Measurements from ENCODE around the gene MACROD2. TPM values are rescaled to one million over a fixed set of nuclear protein-coding genes. Genes with fewer than 3 reads are reported as not detected.
"Not testable (repeated sequence)": the region's sequence is repeated elsewhere in the genome, so short reads cannot be mapped to it uniquely, and the experiment has no call there.

Gene MACROD2
- polyA plus RNA-seq, 5 donors: 5.3 to 8.3 (median 8.1) TPM

DNA sequence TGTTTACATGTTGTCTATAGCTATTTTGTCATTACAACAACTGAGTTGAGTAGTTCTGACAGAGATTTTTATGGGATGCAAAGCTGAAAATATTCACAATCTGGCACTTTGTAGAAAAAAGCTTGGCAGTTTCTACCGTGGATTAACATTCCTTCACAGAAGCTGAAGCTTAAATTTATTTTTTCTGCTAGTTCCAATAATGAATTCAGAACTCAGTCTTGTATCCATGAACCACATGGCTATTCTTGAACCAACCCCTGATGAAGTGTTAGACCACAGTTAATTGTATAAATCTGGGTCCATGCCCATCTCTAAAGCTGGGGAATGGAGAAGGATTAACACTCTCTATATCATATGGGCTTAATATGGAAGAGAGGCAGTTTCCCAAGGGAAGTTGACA, 1085.9 kb downstream of the MACROD2 start:
- DNase-seq: peak; percentile 23 to 31

DNA sequence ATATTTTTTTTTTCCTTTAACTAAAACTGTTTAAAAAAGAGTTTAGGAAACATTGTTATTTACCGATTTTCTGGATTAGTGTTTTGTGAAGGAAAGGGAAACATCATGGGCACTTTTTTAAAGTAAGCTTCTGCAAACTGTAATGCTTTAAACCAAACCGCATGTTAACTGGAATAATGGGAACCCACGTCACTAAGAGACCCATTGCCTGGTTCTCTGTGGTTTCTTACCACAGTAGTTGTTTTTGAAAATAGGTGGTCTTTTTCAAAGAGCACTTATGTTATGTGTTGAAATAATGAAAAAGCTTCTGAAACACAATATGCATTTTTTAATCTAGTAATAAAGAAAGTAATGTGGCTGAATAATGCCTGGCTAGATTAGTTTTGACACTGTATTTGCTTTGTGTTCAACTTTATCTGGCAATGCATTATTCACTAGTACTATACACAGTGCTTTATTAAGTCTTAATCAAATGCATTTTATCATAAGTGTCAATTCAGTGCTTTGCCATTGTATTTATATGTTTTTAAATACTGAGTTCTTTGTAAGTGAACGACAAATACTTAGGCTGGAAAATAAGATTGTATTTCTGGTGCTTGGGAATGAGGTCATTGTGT, 1096.2 kb downstream of the MACROD2 start:
- DNase-seq: no peak

DNA sequence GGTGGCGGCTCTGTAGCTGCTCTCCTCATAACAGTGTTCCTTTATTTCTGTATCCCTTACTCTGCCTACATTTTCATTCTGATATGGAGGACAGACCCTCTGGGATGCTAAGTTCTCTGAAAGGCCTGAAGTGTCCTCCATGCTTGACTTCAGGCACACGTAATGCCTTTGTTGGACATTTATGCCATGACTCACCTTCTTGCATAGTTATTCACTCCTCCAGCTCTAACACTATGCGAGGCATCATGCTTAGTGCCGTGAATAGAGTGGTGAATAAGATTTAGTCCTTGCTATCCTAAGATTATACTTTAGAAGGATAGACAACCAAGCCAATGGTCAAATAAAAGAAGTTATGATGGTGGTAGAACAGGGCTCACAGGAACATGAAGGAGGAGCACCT, 1103.0 kb downstream of the MACROD2 start:
- DNase-seq: no peak

DNA sequence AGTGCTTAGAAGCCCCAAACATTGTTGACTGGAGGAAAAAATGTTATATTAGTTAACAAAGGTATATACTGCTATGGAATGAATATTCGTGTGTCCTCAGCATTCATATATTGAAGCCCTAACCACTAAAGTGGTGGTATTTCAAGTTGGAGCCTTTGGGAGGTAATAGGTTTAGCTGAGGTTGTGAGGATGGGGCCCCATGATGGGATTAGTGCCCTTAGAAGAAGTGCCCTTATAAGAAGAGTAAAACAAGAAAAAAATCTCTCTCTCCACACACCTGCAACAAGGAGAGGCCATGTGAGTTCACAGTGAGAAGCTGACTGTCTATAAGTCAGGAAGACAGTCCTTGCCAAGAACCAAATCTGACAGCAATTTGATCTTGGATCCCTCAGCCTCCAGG, 1103.8 kb downstream of the MACROD2 start:
- no peak for DNase-seq

DNA sequence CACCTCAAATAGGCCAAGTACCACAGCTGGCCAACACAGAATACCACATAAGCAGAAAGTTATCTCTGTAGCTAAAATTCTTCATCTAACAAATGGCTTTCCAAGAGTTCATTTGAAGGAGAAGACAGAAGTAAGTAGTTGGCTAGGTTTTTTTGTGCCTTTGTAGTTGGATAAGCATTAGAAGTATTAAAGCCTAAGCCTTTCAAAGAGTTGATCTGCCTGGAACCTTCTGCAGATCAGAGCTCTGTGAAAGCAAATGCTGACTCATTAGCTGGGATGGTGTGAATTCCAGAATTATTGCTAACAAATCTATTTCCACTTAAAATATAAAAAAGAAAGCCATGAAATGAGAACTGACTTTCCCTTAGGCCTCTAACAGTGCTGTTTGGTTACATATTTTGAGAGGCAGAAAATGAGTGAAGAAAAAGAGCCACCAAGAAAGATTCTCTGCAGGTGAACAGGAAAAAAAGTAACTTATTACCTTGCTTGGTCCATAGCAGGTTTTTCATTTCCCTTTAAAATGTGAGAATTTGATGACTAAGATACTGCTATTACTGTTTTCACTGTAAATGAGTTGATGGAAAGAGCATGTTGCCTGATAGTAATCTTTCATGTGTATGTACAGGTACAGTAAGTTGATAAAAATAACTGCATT, 1105.3 kb downstream of the MACROD2 start:
- no peak for DNase-seq

DNA sequence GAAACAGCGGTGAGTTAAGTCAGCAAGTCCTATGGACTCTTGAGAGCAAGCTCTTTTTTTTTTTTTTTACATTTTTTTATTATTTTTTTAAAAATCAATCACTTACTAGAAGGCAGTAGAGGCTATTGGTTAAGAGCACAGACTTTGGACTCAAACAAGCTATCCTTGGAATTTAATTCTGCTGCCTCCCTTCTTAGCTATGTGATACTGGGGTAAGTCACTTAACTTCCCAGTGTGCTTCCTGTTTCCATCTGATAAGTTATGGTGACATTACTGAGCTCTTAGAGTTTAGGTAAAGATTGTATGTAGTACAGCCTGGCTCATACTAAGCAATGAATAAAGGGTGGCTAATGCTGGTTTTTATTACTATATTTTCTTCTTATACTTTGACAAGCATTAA, 1112.6 kb downstream of the MACROD2 start:
- DNase-seq: no peak

DNA sequence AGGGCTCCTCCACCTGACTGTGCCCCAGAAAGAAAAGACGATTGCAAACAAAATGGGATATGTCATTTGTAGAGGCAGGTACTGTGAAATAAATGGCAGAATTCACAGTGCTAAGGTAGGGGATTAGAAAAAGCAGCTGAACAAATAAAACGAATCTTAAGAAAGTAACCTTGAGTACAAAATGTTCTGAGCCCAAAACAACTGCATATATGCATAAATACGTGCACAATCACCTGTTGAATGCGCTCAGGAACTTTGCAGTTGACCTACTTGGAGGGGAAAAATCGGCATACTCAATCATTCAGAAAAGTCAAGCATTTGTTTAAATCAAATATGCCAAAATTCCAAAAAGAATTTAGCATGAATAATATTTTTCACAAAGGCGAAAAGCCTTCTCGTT, 1114.2 kb downstream of the MACROD2 start:
- no peak for DNase-seq

DNA sequence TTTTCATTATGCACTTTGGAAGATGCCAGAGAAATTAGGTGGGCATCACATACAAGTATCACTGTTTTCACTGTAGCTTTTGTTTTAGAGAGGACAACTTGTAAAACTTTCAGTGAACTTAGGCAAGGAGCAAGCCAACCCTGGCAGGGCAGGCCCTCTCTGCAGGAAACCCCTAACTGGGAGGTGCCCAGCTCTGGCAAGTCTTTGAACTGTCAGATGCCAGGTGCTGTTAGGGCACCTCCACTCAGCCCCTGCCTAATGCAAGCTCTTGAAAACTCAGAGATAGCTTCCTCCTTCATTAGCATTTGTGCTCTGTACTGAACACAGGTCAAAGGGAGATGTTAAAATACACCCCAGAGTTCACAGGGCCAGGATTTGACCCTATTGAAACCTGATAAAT, 1116.3 kb downstream of the MACROD2 start:
- no peak for DNase-seq

DNA sequence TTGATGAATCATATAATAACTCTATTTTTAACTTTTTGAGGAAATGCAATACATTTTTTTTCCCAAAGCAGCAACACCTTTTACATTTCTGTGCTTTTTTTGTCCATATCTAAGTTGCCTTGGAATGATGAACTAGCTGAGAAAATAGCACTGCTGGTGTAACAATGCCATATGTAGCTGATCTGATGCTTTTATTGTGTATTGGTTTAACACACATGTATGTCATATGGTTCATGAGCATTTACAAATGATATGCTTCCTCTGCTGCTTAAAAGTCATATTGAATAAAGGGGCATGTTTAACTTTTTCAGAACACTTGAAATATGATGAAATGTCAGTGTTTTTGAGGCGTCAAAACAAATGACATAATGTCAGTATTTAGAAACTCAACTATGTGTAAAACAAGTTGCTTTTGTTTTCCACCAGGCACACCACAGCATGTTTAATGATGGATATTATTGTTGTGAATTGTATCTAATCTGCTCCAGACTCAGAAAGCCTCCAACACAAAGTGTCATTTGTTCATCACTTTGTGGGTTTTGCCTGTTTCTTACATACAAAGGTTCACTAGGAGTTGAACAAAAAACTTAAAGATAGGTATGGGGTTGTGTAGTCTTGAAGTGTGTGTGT, 1117.9 kb downstream of the MACROD2 start:
- DNase-seq: no peak

DNA sequence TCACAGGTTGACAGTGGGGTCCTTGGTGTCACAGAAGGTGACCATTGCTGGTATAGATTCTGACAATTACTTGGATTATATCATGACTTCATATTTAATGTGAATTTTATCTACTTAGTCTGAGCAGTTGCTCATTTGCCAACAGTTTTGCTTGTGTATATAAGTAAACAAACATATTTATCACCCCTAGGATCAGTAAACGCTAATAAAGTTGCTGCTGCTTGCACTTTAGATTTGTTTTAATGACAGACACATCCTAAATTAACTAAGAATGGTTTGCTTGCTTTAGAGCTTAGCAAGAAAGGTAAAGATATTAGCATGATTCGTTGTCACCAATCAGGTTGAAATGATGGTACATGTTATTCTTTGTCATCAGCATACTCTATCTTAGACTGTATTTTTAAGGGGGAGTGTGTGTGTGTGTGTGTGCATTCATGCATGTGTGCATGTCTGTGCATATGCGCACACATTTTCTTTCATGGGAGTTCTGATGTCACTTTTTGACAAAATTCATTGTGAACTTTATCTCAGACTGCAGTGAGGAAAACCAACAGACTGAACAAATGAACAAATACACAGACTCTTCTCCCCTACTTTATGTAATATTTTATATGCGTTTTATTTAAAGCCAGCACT, 1124.7 kb downstream of the MACROD2 start:
- no peak for DNase-seq

DNA sequence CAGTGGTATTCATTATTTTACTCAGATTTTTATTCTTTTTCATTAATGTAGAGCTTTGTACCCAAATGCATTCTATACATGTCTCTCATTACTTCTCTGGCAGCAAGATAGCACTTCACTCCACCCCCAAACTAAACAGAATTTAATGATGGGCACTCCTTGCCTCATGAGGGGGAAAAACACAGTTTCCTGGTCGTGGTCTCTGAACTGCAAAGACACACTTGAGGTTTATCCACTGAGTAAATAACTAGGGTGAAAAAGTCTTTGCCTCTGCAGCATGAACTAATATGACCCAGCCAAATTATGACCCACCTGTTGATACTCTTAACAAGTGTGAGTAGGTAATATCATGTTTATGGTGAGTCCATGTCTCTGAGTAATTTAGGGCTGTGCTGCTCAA, 1127.3 kb downstream of the MACROD2 start:
- no peak for DNase-seq

DNA sequence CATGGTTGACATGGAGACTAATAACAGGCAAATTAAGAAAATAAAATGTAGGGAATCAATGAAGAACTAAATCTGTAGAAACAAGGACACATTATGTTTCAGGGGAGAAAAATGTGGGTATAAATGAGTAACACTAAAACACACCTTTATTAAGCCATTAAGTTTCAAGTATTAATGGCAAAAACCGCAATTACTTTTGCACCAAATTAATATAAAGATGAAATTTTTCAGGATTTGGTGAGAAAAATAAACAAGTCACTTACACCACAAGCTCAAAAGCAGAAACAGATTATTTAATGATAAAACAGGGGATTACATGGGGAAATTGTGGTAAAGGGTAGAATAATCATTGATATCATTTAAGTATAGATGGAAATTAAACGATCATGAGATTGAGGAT, 1135.9 kb downstream of the MACROD2 start:
- DNase-seq: no peak

DNA sequence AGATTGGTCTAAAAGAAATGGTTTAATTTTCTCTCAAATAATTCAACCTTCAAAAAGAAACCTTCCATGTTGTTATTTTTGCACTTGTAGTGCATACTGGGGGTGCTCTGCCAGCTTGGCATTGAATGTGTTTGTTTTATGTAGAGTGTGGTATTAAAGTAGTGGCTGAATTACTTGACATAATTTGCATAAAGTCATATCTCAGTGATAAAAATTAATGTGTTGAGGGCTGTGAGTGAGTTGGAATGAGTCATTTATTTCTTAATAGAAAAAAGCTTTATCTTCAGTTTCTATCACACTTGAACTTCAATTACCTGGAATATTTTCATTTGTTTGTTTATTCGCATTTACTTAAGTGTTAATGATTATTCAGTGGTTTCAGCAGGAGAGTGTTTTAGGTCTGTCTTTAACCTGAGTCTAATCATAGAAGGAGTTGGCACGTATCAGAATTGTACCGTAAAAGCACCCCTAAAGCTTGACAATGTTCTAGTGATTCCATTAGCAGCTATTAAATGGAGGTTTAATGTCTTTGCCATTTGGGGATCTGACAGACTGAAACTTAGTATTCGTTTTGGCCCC, 1143.3 kb downstream of the MACROD2 start:
- no peak for DNase-seq

DNA sequence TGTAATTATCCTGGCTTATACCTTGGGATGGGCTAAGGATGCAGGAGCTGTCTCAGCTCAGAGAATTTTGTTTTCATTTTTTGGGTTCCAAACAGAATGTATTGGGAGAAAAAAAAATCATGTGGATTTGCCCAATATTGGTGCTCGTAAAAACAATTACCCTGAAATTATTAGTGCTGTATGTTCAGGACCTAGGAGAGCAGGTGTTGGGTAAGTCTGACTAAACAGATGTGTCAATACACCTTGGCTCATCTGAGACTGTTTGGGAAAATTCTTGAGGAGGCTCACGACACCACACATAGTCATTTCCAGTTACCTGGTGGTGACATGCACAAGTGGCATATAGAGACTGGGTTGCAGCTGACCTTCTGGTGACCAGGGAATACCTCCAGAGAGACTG, 1144.2 kb downstream of the MACROD2 start:
- no peak for DNase-seq

DNA sequence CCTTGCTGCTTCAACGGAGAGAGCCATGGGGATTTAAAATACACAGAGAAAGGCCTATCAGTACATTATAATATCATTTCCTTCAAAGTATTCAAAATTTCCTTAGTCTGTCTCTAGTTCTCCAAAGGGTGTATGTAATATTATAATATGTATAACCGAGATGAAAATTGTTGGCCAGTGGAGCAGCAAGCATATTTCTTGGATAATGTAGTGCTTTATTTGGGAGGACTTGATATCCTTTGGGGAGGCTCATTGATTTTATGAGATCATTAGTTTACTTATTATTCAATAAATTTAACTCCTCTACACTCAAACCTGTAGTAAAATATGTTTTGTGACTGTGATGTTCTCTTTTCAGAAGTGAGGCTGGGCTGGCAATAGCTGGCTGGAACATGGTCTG, 1145.0 kb downstream of the MACROD2 start:
- no peak for DNase-seq

DNA sequence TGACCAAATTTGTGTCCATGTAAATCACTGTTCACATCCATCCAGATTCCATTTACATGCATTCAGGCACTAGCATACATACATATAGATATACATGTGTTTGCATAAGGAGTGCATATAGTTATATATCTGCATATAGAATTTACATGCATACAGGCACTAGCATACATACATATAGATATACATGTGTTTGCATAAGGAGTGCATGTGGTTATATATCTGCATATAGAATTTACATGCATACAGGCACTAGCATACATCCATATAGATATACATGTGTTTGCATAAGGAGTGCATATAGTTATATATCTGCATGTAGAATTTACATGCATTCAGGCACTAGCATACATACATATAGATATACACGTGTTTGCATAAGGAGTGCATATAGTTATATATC, 1145.6 kb downstream of the MACROD2 start:
- DNase-seq: not testable (repeated sequence)

DNA sequence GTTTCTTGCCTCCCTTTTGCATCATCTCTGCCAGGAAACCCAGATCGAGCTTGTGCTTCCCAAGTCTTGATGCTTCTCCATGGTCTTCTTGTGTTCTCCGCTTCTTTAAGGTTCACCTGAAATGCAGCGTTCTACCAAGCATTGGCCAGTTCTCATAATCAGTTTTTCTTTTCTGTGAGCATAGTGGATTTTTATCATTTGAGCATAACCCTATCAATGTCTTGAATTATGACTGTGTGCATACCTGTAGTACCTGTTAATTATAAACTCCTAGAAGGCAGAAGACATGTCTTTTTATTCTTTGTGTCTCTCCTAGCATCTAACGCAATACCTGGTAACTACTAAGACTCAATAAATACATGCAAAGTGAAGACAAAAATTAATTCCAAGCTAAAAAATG, 1146.5 kb downstream of the MACROD2 start:
- no peak for DNase-seq

DNA sequence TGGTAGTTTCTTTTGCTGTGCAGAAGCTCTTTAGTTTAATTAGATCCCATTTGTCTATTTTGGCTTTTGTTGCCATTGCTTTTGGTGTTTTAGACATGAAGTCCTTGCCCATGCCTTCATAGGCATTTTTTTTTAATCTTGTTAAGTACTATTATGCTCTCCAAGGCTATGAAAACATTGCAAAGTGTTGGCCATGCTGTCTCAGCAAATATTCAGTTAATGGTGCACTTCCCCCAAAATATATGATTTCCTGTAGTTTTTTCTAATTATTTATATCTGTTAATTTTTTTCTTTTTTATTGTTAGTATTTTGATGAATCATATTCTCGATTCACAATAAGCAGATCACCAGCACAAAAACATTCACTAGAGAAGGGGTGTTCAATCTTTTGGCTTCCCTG, 1148.2 kb downstream of the MACROD2 start:
- no peak for DNase-seq

DNA sequence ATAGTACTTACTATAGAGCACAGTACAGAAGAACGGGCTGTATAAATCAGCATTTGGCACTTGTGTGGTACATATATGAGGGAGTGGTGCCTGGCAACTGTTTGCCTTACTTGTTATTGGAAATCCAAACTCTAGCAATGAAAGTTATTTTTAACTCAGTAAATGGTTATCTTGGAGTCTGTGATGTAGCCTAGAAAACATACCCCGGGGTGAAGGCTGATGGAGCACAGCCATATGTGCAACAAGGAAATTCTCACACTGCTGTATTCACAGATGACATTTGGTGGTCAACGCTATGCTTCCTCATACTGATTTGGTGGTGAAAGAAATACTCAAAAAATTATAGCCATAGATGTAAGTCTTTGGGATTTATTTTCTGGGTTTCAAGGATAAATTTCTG, 1149.6 kb downstream of the MACROD2 start:
- DNase-seq: no peak

DNA sequence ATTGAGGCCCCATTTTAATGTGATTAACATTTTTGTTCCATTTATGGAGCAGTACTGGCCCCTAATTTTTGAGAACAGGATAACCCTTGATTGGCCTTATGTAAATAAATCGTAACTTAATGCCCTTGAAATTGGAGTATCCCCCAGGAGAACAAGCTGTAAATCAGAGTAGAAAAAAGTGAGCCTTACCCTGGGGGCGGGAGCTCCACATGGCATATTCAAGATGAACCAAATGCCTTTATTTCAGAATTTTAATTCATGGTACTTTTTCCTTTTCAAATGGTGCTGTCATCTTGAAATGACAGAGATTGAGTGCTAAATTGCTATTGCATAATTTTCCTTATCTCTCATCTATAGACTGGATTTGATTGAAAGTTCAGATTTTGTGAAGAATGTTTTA, 1151.6 kb downstream of the MACROD2 start:
- no peak for DNase-seq

DNA sequence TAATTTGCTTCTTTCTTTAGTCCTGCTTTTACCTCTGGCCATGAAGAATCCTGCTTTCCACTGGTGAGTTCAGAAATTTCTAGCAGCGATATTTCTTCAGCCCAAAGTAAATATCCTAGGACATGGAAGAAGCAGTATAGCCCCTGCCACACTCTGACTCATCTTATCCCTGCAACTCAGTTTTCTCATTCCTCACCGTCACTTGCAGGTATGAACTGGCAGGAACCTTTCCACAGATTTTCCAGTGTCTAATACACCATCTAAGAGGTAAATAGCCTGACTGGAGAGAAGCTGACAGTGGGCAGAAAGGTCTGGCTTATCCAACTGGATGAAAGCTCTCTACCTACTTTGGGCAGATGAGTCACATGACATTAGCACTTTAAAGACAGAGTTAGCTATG, 1158.8 kb downstream of the MACROD2 start:
- no peak for DNase-seq

DNA sequence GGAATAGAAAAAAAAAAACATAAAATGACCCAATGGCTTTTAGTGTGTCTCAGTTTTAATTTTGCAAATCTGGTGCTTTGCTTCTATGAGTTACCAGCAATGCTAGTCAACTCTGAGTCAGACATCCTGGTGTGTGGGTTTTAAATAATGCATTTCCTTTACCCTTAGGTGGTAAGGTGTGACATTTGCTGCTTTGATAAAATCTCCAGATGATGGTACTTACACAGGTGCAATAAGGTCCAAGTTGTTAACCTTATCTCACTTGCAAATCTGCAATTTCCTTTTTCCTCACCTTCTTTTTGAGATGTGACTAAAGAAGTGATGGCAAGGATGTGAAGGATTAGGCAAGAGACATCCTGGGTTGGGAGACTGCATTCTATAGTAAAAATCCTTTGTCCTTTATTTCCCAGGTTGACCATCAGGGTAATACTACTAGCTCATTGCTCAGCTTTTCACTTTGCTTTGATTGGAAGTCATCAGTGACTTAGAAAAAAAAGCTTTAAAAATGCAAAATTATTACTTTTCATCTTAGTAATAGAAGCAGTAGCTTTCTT, 1160.6 kb downstream of the MACROD2 start:
- DNase-seq: no peak
